Heart right ventricle (tissue), 16 donors: ENCODE data around the gene PCCA. TPM values are rescaled to one million over a fixed set of nuclear protein-coding genes. Genes with fewer than 3 reads are reported as not detected.

Experiments used
- ATAC-seq, 8 donors: fragments of 200-7000 bp; cut with Tn5 transposase; one replicate each; pipeline ENCODE4 v1.9.1; 2020; ENCODE audit warnings: mild to moderate bottlenecking in 8 of 8, moderate library complexity in 8 of 8, moderate number of reproducible peaks in 1 of 8
- DNase-seq, 2 donors: peaks; one replicate each; pipeline ENCODE4 v3.0.0-alpha.2; 2020
- H3K27ac ChIP-seq, 10 donors: fragments of 200-600 bp; sonication (generic) in 2 of 10; one replicate each; pipeline versions ENCODE4 v1.5.0 to v1.8.0; 2020 to 2022; ENCODE audit warnings: mild to moderate bottlenecking in 3 of 10
- H3K27me3 ChIP-seq, 7 donors: fragments of 200-600 bp; one replicate each; pipeline ENCODE4 v1.8.0; 2021 to 2022; ENCODE audit warnings: mild to moderate bottlenecking in 2 of 7
- H3K36me3 ChIP-seq, 9 donors: fragments of 200-600 bp; sonication (generic) in 1 of 9; one replicate each; pipeline versions ENCODE4 v1.5.0 to v1.8.0; 2020 to 2022; ENCODE audit warnings: mild to moderate bottlenecking in 2 of 9
- H3K4me1 ChIP-seq, 9 donors: fragments of 200-600 bp; sonication (generic) in 1 of 9; one replicate each; pipeline versions ENCODE4 v1.5.0 to v1.8.0; 2020 to 2022; ENCODE audit warnings: mild to moderate bottlenecking in 4 of 9
- H3K4me3 ChIP-seq, 10 donors: fragments of 200-600 bp; sonication (generic) in 2 of 10; one replicate each; pipeline versions ENCODE4 v1.5.0 to v1.8.0; 2020 to 2022; ENCODE audit warnings: mild to moderate bottlenecking in 7 of 10, moderate library complexity in 2 of 10
- H3K9me3 ChIP-seq, 11 donors: fragments of 200-600 bp in 10 of 11; sonication (generic) in 2 of 11; one replicate each; pipeline versions ENCODE4 v1.5.0 to v1.8.0; 2013 to 2022; ENCODE audit warnings: mild to moderate bottlenecking in 2 of 11, control low read depth in 1 of 11, moderate library complexity in 1 of 11
- CTCF ChIP-seq, 9 donors: fragments of 200-600 bp; sonication (generic) in 2 of 9; IDR thresholded peaks; one replicate each; pipeline versions ENCODE4 v1.5.0 to v1.8.0; 2021 to 2022; ENCODE audit warnings: antibody characterized with exemption in 9 of 9, mild to moderate bottlenecking in 5 of 9, moderate library complexity in 1 of 9
- WGBS, 2 donors: extraction: QIAGEN DNeasy Blood & Tissue Kit; methylation state at CpG; one replicate each; pipeline ENCODE4 v1.1.7; 2013; ENCODE audit warnings: inconsistent platforms in 1 of 2; 5-methylcytosine and 5-hydroxymethylcytosine counted together
- intact Hi-C, 10 donors: fragments of 100-400 bp; cut with DNase I; formaldehyde crosslinking; loops; one replicate each; pipeline versions ENCODE4 v1.11.1 to v1.14.2; 2022
- polyA plus RNA-seq, 2 donors: library from polyadenylated mRNA; stranded (reverse); fragments of 200-250 nt; gene quantifications; one replicate each; pipeline ENCODE4 v1.2.3, GENCODE V29; 2013
- total RNA-seq, 10 donors: library from RNA; stranded (reverse); fragmentation: NEBNext Ultra II Directional in 3 of 10; extraction: Animal tissue kit (Norgen Biotek cat#: 25700) in 3 of 10; gene quantifications; one replicate each; pipeline versions ENCODE4 v1.2.1 to v1.2.4, GENCODE V29; 2021 to 2023
- donor health status: Arrhythmogenic right ventricular cardiomyopathy.
- donor health status: ischemic (EF 13 %, LVEDD 7.1; RV severe dilation, severe dysfunction).
- donor health status: healthy with polysubstance abuse.
- donor health status: DM: no; HTN: yes; CAD: no.
- donor health status: DM: no; HTN: no; CAD: no.
- donor health status: ischemic (EF 25% LVEDD 6.9; RV normal size, moderate dysfunction).
- donor health status: ischemic (EF 25% LVEDD 5.7; RV mildly dilated, moderate dysfunction).
- donor health status: healthy.
- donor health status: DM: yes; HTN: yes; CAD: no.
- donor health status: Ischemic cardiomyopathy.
- donor health status: ischemic (EF 35%, LVEDD 5.7; RV mildly dilated, moderate dysfunction).
- donor health status: nonischemic (EF 11% LVEDD 7.7; RV severe dilation, severe dysfunction).
- donor health status: DM: yes; HTN: yes; CAD: no.
- donor health status: PGD.
- donor health status: ischemic (EF 29% LVEDD 5.4; RV normal size, mild dysfunction).
- donor health status: nonischemic (EF 23%, LVEDD 6.1; RV moderate dilation, normal function).

PCCA gene
- total and polyA plus RNA-seq, 12 donors, result 21.2 to 71.9 (median 60.7) TPM

DNA sequence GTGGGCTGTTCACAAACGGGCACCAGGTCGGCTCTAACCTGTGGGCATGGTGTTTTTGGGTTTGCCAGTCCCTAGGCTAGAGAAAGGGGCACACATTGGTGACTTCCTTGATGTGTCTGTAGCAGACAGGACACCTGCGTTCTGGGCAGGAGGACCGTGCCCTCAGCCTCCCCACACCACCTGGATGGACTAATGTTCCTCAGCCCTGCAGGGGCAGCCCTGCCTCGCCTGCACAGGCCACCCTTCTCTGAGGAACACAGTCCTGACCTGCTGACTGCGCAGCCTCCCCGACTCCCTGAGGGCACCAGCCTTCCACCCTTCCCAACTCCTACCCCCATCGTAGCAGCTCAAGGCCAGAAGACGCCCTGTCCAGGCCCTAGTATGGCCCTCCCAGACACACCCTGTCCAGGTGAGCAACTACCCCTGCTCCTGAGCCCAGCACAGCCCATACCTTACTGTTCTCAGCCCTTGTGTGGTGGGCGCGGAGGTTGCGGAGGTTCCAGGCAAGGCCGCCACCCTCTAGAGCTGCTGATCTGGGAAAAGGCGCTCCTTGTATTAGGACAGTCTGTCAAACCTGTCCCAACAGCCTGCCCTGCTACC, 444.0 kb downstream of the PCCA start:
- H3K4me3 ChIP-seq, result no peak overlapping the region
- peaks cover 0 to 40% (median 3%) of the 10 kb centered on the region in 9 donors for H3K36me3 ChIP-seq
- intact Hi-C loops, result no loop called here
- H3K9me3 ChIP-seq, result peaks cover 0 to 5% (median 0%) of the 10 kb centered on the region in 11 donors
- no peak for DNase-seq
- no peak overlapping the region for H3K27ac ChIP-seq
- no peak for TF ChIP-seq CTCF (IDR thresholded peaks at IDR 0.05)
- ATAC-seq, result no peak
- 96 to 98% methylated on average over 14 of the region's 14 CpGs for WGBS, 2 donors
- H3K4me1 ChIP-seq, result peaks cover 0 to 3% (median 0%) of the 10 kb centered on the region in 9 donors
- H3K27me3 ChIP-seq, result no peaks in the 10 kb centered on the region

- H3K36me3 ChIP-seq, result peaks cover 0 to 34% (median 3%) of the 10 kb centered on the region in 9 donors
- no peak for ATAC-seq
These were observed 444.7 kb downstream of the PCCA start for GRCh38 chr13:100533588-100534041.

DNA sequence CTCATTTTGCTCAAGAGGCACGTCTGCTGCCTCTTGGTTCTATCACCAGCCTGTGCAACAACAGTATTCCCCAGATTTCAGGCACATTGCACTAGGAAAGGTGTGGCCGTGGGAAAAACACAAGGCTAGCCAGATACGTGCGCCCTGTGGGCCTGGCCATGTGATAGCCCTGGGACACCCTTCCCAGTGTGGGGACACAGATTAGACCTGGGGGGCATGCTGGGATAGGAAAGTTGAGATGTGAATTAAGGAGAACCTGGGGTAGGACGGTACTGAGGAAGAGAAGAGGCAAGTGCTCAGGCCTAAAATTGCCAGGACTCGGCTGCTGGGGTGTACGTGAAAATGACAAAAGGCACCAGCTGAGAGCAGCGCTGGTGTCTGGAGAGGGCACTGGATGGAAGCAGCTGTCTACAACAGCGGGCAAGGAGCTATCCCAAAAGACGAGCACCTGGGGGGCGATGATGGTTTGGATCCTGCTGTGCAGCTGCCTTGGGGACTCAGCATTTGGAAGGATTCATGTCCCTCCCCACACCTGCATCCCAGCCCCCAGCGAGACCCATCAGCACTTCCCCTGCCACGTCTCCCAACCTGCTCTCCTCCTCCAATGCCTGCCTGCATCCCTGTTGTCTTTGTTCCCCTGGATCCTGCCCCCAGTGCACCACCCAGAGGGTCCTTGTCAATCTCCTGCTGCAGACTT, 445.4 kb downstream of the PCCA start:
- TF ChIP-seq CTCF (IDR thresholded peaks at IDR 0.05), result no peak
- intact Hi-C loops, result no loop called here
- Histone ChIP-seq H3K27me3 (no peaks in the 10 kb centered on the region), H3K4me3 (no peak overlapping the region), H3K36me3 (peaks cover 0 to 30% (median 3%) of the 10 kb centered on the region in 9 donors), H3K9me3 (peaks cover 0 to 15% (median 0%) of the 10 kb centered on the region in 11 donors), H3K4me1 (peaks cover 0 to 3% (median 0%) of the 10 kb centered on the region in 9 donors), H3K27ac (no peak overlapping the region)
- WGBS, 2 donors, result 97 to 99% methylated on average over 13 of the region's 13 CpGs
- ATAC-seq (peak in 1 of 8 donors; percentile 9), DNase-seq (no peak)

More at GRCh38 chr13:100533588-100534041, 444.7 kb downstream of the PCCA start:
- TF ChIP-seq CTCF (IDR thresholded peaks at IDR 0.05), result no peak
- Histone ChIP-seq H3K4me1 (peaks cover 0 to 3% (median 0%) of the 10 kb centered on the region in 9 donors), H3K9me3 (peaks cover 0 to 8% (median 0%) of the 10 kb centered on the region in 11 donors), H3K27me3 (no peaks in the 10 kb centered on the region), H3K27ac (no peak overlapping the region), H3K4me3 (no peak overlapping the region)
- no peak for DNase-seq
- WGBS, 2 donors, result 94 to 97% methylated on average over 19 of the region's 19 CpGs
- intact Hi-C loops, result no loop called here

GRCh38 chr13:100534911-100535310, 446.0 kb downstream of the PCCA start:
- WGBS, 2 donors, result 84 to 88% methylated on average over 6 of the region's 6 CpGs
- intact Hi-C loops, result no loop called here
- no peak overlapping the region for H3K27ac ChIP-seq
- no peak for TF ChIP-seq CTCF (IDR thresholded peaks at IDR 0.05)
- peaks cover 0 to 3% (median 0%) of the 10 kb centered on the region in 9 donors for H3K4me1 ChIP-seq
- ATAC-seq (no peak), DNase-seq (no peak)
- H3K27me3 ChIP-seq, result no peaks in the 10 kb centered on the region
- peaks cover 0 to 23% (median 3%) of the 10 kb centered on the region in 9 donors for H3K36me3 ChIP-seq
- H3K4me3 ChIP-seq, result no peak overlapping the region
- H3K9me3 ChIP-seq, result peaks cover 0 to 18% (median 0%) of the 10 kb centered on the region in 11 donors
